ENCODE results near the gene TSPO.
"Not testable (repeated sequence)": the region's sequence is repeated elsewhere in the genome, so short reads cannot be mapped to it uniquely, and the experiment has no call there.

TSPO gene

GRCh38 chr22:43151251-43152002, at the start of gene TSPO:
Gene TSPO, plus strand, starts transcription at chr22:43151559. Its CDS starts 7,680 bp downstream, at chr22:43159239.
- DNase-seq (ENCODE audit: low read depth) = peak; percentile 44
- peak within 1 kb of the TSS; percentile 73 for H3K4me3 ChIP-seq (replicated peaks; ENCODE audit: low read depth, low read length)
- no peak for TF ChIP-seq CTCF (IDR thresholded peaks at IDR 0.05; ENCODE audit: low read length, missing control alignments)

- DNase-seq (ENCODE audit: low read depth) = peak; percentile 54
- not testable (repeated sequence) for H3K4me3 ChIP-seq (replicated peaks; ENCODE audit: low read depth, low read length)
These were observed 47.2 kb upstream of the TSPO start for GRCh38 chr22:43104056-43104625.

GRCh38 chr22:43104950-43105349, 46.4 kb upstream of the TSPO start:
- DNase-seq (ENCODE audit: low read depth) = not testable (repeated sequence)

GRCh38 chr22:43106302-43106701, 45.1 kb upstream of the TSPO start:
- no peak overlapping the region for H3K4me3 ChIP-seq (replicated peaks; ENCODE audit: low read depth, low read length)
- TF ChIP-seq CTCF (IDR thresholded peaks at IDR 0.05; ENCODE audit: low read length, missing control alignments) = no peak
- DNase-seq (ENCODE audit: low read depth) = no peak

More at GRCh38 chr22:43104950-43105349, 46.4 kb upstream of the TSPO start:
- not testable (repeated sequence) for H3K4me3 ChIP-seq (replicated peaks; ENCODE audit: low read depth, low read length)

GRCh38 chr22:43109511-43109910, 41.8 kb upstream of the TSPO start:
- TF ChIP-seq CTCF (IDR thresholded peaks at IDR 0.05; ENCODE audit: low read length, missing control alignments) = no peak
- DNase-seq (ENCODE audit: low read depth) = no peak
- no peak overlapping the region for H3K4me3 ChIP-seq (replicated peaks; ENCODE audit: low read depth, low read length)

GRCh38 chr22:43109921-43110443, 41.4 kb upstream of the TSPO start:
- no peak for DNase-seq (ENCODE audit: low read depth)
- peak overlapping the region; percentile 42 for H3K4me3 ChIP-seq (replicated peaks; ENCODE audit: low read depth, low read length)
- TF ChIP-seq CTCF (IDR thresholded peaks at IDR 0.05; ENCODE audit: low read length, missing control alignments) = no peak

GRCh38 chr22:43110444-43110926, 40.9 kb upstream of the TSPO start, which contains the start of gene BIK:
Gene BIK, plus strand, starts transcription at chr22:43110750. Its CDS starts 13,273 bp downstream, at chr22:43124023.
- peak; percentile 36 for DNase-seq (ENCODE audit: low read depth)
- peak; percentile 36 for TF ChIP-seq CTCF (IDR thresholded peaks at IDR 0.05; ENCODE audit: low read length, missing control alignments)
- H3K4me3 ChIP-seq (replicated peaks; ENCODE audit: low read depth, low read length) = peak within 1 kb of the TSS; percentile 42

Data from fibroblast of pulmonary artery (primary cell).